NCI-H2081 (cell line): ENCODE measurements around the gene CEP97.
A peak's percentile ranks its signal among the peaks of the same experiment; 100 is the strongest.
"Not testable (repeated sequence)": the region's sequence is repeated elsewhere in the genome, so short reads cannot be mapped to it uniquely, and the experiment has no call there.

Source experiments
- DNase-seq, 2 experiments: peaks; one replicate each; lab custom pipeline; 2025; lab: John Stamatoyannopoulos, UW

The CEP97 gene

GRCh38 chr3:101762041-101762646 lies 37.7 kb downstream of the CEP97 start:
- no peak for DNase-seq

GRCh38 chr3:101777745-101778281 lies 53.4 kb downstream of the CEP97 start:
- DNase-seq: not testable (repeated sequence)

- no peak for DNase-seq
Observed at GRCh38 chr3:101778385-101779046, 54.1 kb downstream of the CEP97 start.

- peak; percentile 83 to 90 for DNase-seq
Observed at GRCh38 chr3:101779047-101779821, 54.8 kb downstream of the CEP97 start, which contains the start of gene NXPE3. Gene NXPE3 (plus strand): TSS chr3:101779211. CDS start chr3:101785597, 6,386 bp downstream.

GRCh38 chr3:101779822-101780381 lies 55.5 kb downstream of the CEP97 start:
- DNase-seq: peak in 1 of 2 experiments; percentile 73

- no peak for DNase-seq
Observed at GRCh38 chr3:101780661-101781060, 56.2 kb downstream of the CEP97 start.

GRCh38 chr3:101781166-101781565 lies 56.8 kb downstream of the CEP97 start:
- no peak for DNase-seq

- no peak for DNase-seq
Observed at GRCh38 chr3:101784855-101785613, 60.6 kb downstream of the CEP97 start.

- DNase-seq: no peak
Observed at GRCh38 chr3:101791778-101792177, 67.4 kb downstream of the CEP97 start.

GRCh38 chr3:101796077-101796680 lies 71.8 kb downstream of the CEP97 start:
- no peak for DNase-seq

- no peak for DNase-seq
Observed at GRCh38 chr3:101801174-101801573, 76.8 kb downstream of the CEP97 start.

GRCh38 chr3:101802179-101802578 lies 77.8 kb downstream of the CEP97 start:
- DNase-seq: no peak

GRCh38 chr3:101803173-101803782 lies 78.9 kb downstream of the CEP97 start:
- peak; percentile 79 to 85 for DNase-seq

- no peak for DNase-seq
Observed at GRCh38 chr3:101803939-101804338, 79.5 kb downstream of the CEP97 start.

- DNase-seq: no peak
Observed at GRCh38 chr3:101806491-101806890, 82.1 kb downstream of the CEP97 start.

- no peak for DNase-seq
Observed at GRCh38 chr3:101807888-101808287, 83.5 kb downstream of the CEP97 start.

GRCh38 chr3:101809178-101810021 lies 85.0 kb downstream of the CEP97 start:
- DNase-seq: peak; percentile 22 to 28

- DNase-seq: no peak
Observed at GRCh38 chr3:101810022-101810418, 85.6 kb downstream of the CEP97 start.

- no peak for DNase-seq
Observed at GRCh38 chr3:101811875-101812274, 87.5 kb downstream of the CEP97 start.

- DNase-seq: no peak
Observed at GRCh38 chr3:101812895-101813294, 88.5 kb downstream of the CEP97 start.
